GM23338 (cell line): Measurements from ENCODE around the gene FAM43A. TPM values are rescaled to one million over a fixed set of nuclear protein-coding genes. Genes with fewer than 3 reads are reported as not detected.

ENCODE experiments used
- ATAC-seq: fragments of 200-7000 bp; cut with Tn5 transposase; 3 replicates; pipeline ENCODE4 v1.9.1; 2020
- DNase-seq: peaks from one replicate; pipeline ENCODE4 v3.0.0-alpha.2; 2015; ENCODE audit warnings: low spot score
- H2AFZ ChIP-seq: fragments of 200-600 bp; sonication (generic); 2 replicates; pipeline ENCODE4 v1.8.0; 2016; ENCODE audit warnings: antibody characterized with exemption, mild to moderate bottlenecking, moderate library complexity
- H3F3A ChIP-seq: fragments of 200-600 bp; sonication (generic); replicated peaks from 2 replicates; pipeline ENCODE4 v1.8.0; 2017; ENCODE audit warnings: antibody characterized with exemption, mixed run types, low read depth
- H3K27ac ChIP-seq: fragments of 200-600 bp; sonication (generic); 2 replicates; pipeline ENCODE4 v1.6.1; 2016; ENCODE audit warnings: low read depth
- H3K27me3 ChIP-seq: fragments of 200-600 bp; sonication (generic); 2 replicates; pipeline ENCODE4 v1.8.0; 2016; ENCODE audit warnings: mild to moderate bottlenecking, mixed run types, moderate library complexity; ENCODE audit not compliant: insufficient read depth
- H3K36me3 ChIP-seq: fragments of 200-600 bp; sonication (generic); 2 replicates; pipeline ENCODE4 v1.8.0; 2016; ENCODE audit warnings: mild to moderate bottlenecking; ENCODE audit not compliant: insufficient read depth
- H3K4me1 ChIP-seq: fragments of 200-600 bp; sonication (generic); 2 replicates; pipeline ENCODE4 v1.8.0; 2016; ENCODE audit warnings: mild to moderate bottlenecking, moderate library complexity; ENCODE audit not compliant: insufficient read depth
- H3K4me2 ChIP-seq: fragments of 200-600 bp; sonication (generic); 2 replicates; pipeline ENCODE4 v1.7.1; 2017; ENCODE audit warnings: mixed run types
- H3K4me3 ChIP-seq: fragments of 200-600 bp; sonication (generic); 2 replicates; pipeline ENCODE4 v1.6.1; 2016; ENCODE audit warnings: mixed run types
- H3K79me2 ChIP-seq: fragments of 200-600 bp; sonication (generic); replicated peaks from 2 replicates; pipeline ENCODE4 v1.8.0; 2017; ENCODE audit warnings: mild to moderate bottlenecking; ENCODE audit not compliant: insufficient read depth
- H3K9me2 ChIP-seq: fragments of 200-600 bp; sonication (generic); 2 replicates; pipeline ENCODE4 v1.8.0; 2017; ENCODE audit not compliant: insufficient read depth
- H4K20me1 ChIP-seq: fragments of 200-600 bp; sonication (generic); replicated peaks from 2 replicates; pipeline ENCODE4 v1.8.0; 2017; ENCODE audit warnings: mild to moderate bottlenecking; ENCODE audit not compliant: insufficient read depth
- H3K27ac Mint-ChIP-seq: 2 replicates; pipeline ENCODE4 v1.8.0; 2020; ENCODE audit warnings: inconsistent platforms, mild to moderate bottlenecking, moderate library complexity, mixed read lengths
- H3K27me3 Mint-ChIP-seq: 3 replicates; pipeline ENCODE4 v1.8.0; 2022; ENCODE audit warnings: low read depth, mild to moderate bottlenecking, moderate library complexity, mixed read lengths, inconsistent platforms; ENCODE audit not compliant: insufficient read depth, poor library complexity
- H3K36me3 Mint-ChIP-seq: 3 replicates; pipeline ENCODE4 v1.8.0; 2021; ENCODE audit warnings: low read depth, mild to moderate bottlenecking, inconsistent platforms, moderate library complexity, mixed read lengths
- H3K4me1 Mint-ChIP-seq: 3 replicates; pipeline ENCODE4 v1.8.0; 2020; ENCODE audit warnings: mild to moderate bottlenecking, inconsistent platforms, mixed read lengths
- H3K4me3 Mint-ChIP-seq: 3 replicates; pipeline ENCODE4 v1.8.0; 2021; ENCODE audit warnings: moderate library complexity, mild to moderate bottlenecking, inconsistent platforms, mixed read lengths
- H3K9me3 Mint-ChIP-seq: 3 replicates; pipeline ENCODE4 v1.8.0; 2020; ENCODE audit warnings: moderate library complexity, mild to moderate bottlenecking, inconsistent platforms, mixed read lengths
- CREB1 ChIP-seq: fragments of 250-450 bp; sonication (Bioruptor Pico); IDR thresholded peaks from 2 replicates; pipeline ENCODE4 v1.5.0; 2020; ENCODE audit warnings: low read depth, mild to moderate bottlenecking, moderate library complexity
- CTCF ChIP-seq, 2 experiments: fragments of 200-600 bp in 1 of 2; sonication (generic) in 1 of 2; conservative IDR thresholded peaks; 2 replicates each; pipeline versions ENCODE4 v1.5.1 to v1.6.1; 2016 to 2017; ENCODE audit warnings: antibody characterized with exemption in 2 of 2, low read depth in 2 of 2, mild to moderate bottlenecking in 2 of 2, moderate library complexity in 1 of 2
- ETS1 ChIP-seq: IDR thresholded peaks from 2 replicates; pipeline ENCODE4 v1.6.1; 2016; ENCODE audit warnings: antibody characterized with exemption
- EZH2 ChIP-seq: fragments of 200-600 bp; sonication (generic); IDR thresholded peaks from one replicate; pipeline ENCODE4 v1.8.0; 2017; ENCODE audit warnings: antibody characterized with exemption, mild to moderate bottlenecking, low read depth; ENCODE audit not compliant: unreplicated experiment
- EZH2phosphoT487 ChIP-seq: fragments of 200-600 bp; sonication (generic); IDR thresholded peaks from one replicate; pipeline ENCODE4 v1.8.1; 2018; ENCODE audit warnings: antibody characterized with exemption; ENCODE audit not compliant: unreplicated experiment
- JUNB ChIP-seq: IDR thresholded peaks from one replicate; pipeline ENCODE4 v1.6.1; 2016; ENCODE audit warnings: antibody characterized with exemption; ENCODE audit not compliant: unreplicated experiment
- NANOG ChIP-seq: IDR thresholded peaks from 2 replicates; pipeline ENCODE4 v1.6.1; 2016; ENCODE audit warnings: antibody characterized with exemption, borderline replicate concordance
- POLR2AphosphoS5 ChIP-seq: IDR thresholded peaks from 2 replicates; pipeline ENCODE4 v1.6.1; 2016; ENCODE audit warnings: antibody characterized with exemption, low read depth
- REST ChIP-seq: IDR thresholded peaks from one replicate; pipeline ENCODE4 v1.6.1; 2018; ENCODE audit warnings: antibody characterized with exemption; ENCODE audit not compliant: unreplicated experiment
- STAT1 ChIP-seq: IDR thresholded peaks from one replicate; pipeline ENCODE4 v1.6.1; 2016; ENCODE audit warnings: antibody characterized with exemption; ENCODE audit not compliant: unreplicated experiment
- ZNF114 ChIP-seq: fragments of 250-450 bp; sonication (Bioruptor Pico); IDR thresholded peaks from 2 replicates; pipeline ENCODE4 v1.5.0; 2020; ENCODE audit warnings: mild to moderate bottlenecking, moderate library complexity
- ZNF331 ChIP-seq: fragments of 250-450 bp; sonication (Bioruptor Pico); IDR thresholded peaks from 2 replicates; pipeline ENCODE4 v1.5.0; 2020; ENCODE audit warnings: low read depth, mild to moderate bottlenecking, moderate library complexity
- polyA plus RNA-seq: library from polyadenylated mRNA; unstranded; fragments of >200 nt; fragmentation: Nextera tagmentation; extraction: Ambion mirVana; gene quantifications from 2 replicates; pipeline ENCODE4 v1.2.1, GENCODE V29; 2016
- total RNA-seq: library from RNA; depleted of rRNA; stranded (reverse); fragments of >200 nt; shearing (Covaris generic); gene quantifications from 2 replicates; pipeline ENCODE4 v1.2.3, GENCODE V29; 2014
- TF ChIP-seq, protein P1 (sequence below): fragments of 250-450 bp; sonication (Bioruptor Pico); IDR thresholded peaks from 2 replicates; pipeline ENCODE4 v1.5.0; 2020; ENCODE audit warnings: mild to moderate bottlenecking, moderate library complexity

The FAM43A gene
- total and polyA plus RNA-seq, 2 experiments from 2014 or later: 2.4 to 6.4 TPM

GRCh38 chr3:194727435-194728128, 41.9 kb downstream of the FAM43A start:
- Histone ChIP-seq H3K4me2 (no peak overlapping the region), H4K20me1 (no peaks in the 10 kb centered on the region), H3K79me2 (no peaks in the 10 kb centered on the region), H3K27ac (no peak overlapping the region), H3K36me3 (no peaks in the 10 kb centered on the region), H3K4me1 (peaks cover 13% of the 10 kb centered on the region; the same call in 1 of the 2 replicates), H3K4me3 (no peak overlapping the region), H2AFZ (no peak overlapping the region), H3K27me3 (no peaks in the 10 kb centered on the region), H3F3A (no peaks in the 10 kb centered on the region), H3K9me2 (no peaks in the 10 kb centered on the region)
- Mint-ChIP-seq H3K27me3 (peaks cover 9% of the 10 kb centered on the region), H3K4me1 (peaks cover 22% of the 10 kb centered on the region), H3K36me3 (no peaks in the 10 kb centered on the region), H3K27ac (no peak overlapping the region), H3K9me3 (no peaks in the 10 kb centered on the region), H3K4me3 (no peak overlapping the region)
- TF ChIP-seq EZH2: no peak
- TF ChIP-seq JUNB: no peak
- TF ChIP-seq, protein P1, sequence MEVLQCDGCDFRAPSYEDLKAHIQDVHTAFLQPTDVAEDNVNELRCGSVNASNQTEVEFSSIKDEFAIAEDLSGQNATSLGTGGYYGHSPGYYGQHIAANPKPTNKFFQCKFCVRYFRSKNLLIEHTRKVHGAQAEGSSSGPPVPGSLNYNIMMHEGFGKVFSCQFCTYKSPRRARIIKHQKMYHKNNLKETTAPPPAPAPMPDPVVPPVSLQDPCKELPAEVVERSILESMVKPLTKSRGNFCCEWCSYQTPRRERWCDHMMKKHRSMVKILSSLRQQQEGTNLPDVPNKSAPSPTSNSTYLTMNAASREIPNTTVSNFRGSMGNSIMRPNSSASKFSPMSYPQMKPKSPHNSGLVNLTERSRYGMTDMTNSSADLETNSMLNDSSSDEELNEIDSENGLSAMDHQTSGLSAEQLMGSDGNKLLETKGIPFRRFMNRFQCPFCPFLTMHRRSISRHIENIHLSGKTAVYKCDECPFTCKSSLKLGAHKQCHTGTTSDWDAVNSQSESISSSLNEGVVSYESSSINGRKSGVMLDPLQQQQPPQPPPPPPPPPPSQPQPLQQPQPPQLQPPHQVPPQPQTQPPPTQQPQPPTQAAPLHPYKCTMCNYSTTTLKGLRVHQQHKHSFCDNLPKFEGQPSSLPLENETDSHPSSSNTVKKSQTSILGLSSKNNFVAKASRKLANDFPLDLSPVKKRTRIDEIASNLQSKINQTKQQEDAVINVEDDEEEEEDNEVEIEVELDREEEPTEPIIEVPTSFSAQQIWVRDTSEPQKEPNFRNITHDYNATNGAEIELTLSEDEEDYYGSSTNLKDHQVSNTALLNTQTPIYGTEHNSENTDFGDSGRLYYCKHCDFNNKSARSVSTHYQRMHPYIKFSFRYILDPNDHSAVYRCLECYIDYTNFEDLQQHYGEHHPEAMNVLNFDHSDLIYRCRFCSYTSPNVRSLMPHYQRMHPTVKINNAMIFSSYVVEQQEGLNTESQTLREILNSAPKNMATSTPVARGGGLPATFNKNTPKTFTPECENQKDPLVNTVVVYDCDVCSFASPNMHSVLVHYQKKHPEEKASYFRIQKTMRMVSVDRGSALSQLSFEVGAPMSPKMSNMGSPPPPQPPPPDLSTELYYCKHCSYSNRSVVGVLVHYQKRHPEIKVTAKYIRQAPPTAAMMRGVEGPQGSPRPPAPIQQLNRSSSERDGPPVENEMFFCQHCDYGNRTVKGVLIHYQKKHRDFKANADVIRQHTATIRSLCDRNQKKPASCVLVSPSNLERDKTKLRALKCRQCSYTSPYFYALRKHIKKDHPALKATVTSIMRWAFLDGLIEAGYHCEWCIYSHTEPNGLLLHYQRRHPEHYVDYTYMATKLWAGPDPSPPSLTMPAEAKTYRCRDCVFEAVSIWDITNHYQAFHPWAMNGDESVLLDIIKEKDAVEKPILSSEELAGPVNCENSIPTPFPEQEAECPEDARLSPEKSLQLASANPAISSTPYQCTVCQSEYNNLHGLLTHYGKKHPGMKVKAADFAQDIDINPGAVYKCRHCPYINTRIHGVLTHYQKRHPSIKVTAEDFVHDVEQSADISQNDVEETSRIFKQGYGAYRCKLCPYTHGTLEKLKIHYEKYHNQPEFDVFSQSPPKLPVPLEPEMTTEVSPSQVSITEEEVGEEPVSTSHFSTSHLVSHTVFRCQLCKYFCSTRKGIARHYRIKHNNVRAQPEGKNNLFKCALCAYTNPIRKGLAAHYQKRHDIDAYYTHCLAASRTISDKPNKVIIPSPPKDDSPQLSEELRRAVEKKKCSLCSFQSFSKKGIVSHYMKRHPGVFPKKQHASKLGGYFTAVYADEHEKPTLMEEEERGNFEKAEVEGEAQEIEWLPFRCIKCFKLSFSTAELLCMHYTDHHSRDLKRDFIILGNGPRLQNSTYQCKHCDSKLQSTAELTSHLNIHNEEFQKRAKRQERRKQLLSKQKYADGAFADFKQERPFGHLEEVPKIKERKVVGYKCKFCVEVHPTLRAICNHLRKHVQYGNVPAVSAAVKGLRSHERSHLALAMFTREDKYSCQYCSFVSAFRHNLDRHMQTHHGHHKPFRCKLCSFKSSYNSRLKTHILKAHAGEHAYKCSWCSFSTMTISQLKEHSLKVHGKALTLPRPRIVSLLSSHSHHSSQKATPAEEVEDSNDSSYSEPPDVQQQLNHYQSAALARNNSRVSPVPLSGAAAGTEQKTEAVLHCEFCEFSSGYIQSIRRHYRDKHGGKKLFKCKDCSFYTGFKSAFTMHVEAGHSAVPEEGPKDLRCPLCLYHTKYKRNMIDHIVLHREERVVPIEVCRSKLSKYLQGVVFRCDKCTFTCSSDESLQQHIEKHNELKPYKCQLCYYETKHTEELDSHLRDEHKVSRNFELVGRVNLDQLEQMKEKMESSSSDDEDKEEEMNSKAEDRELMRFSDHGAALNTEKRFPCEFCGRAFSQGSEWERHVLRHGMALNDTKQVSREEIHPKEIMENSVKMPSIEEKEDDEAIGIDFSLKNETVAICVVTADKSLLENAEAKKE (CRISPR knock-in tag): no peak
- TF ChIP-seq EZH2phosphoT487: no peak
- no peak for TF ChIP-seq REST
- TF ChIP-seq ZNF114 (CRISPR knock-in tag): no peak
- no peak for TF ChIP-seq NANOG
- TF ChIP-seq CREB1 (CRISPR knock-in tag): no peak
- no peak for TF ChIP-seq CTCF (conservative IDR thresholded peaks at IDR 0.05; ENCODE audit: low read depth in 2 of 2)
- TF ChIP-seq ZNF331 (CRISPR knock-in tag): no peak
- TF ChIP-seq STAT1: no peak
- TF ChIP-seq ETS1: no peak
- TF ChIP-seq POLR2AphosphoS5: no peak
- ATAC-seq (no peak), DNase-seq (no peak)
